ENCODE results near the gene ATG2A. TPM values are rescaled to one million over a fixed set of nuclear protein-coding genes. Genes with fewer than 3 reads are reported as not detected.

Gene ATG2A
- total RNA-seq, 1 donor from 2014 or later = 13.1 TPM

DNA sequence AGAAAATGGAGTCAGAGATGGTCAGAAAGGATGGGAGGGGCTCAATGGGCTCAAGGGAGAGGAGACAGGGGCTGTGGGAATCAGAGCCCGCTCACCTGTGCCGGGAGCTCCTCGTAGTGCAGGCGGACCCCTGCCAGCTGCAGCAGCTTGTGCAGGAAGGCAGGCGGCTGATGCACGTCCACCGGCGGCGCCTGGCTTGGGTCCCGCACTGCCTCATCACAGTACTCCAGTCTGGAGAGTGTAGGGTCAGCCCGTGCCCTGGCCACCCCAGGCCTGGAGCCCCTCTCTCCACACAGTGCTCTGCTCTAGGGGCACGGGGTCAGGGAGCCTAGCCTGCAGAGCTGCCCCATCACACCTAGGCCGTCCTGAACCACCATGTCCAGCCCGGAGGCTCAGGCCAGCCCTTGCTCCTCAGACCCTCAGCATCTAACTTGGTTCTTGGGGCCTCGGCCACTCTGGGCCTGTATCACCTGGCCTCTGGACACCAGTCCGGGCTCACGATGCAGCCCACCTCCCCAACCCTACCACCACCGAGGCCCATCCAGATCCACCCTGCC lies 3.8 kb downstream of the ATG2A start:
- Histone ChIP-seq H3K27ac (replicated peaks) (no peak overlapping the region), H3K4me1 (peaks cover 27% of the 10 kb centered on the region), H3K36me3 (peaks cover 60% of the 10 kb centered on the region), H3K27me3 (ENCODE audit: low read depth) (no peaks in the 10 kb centered on the region), H3K4me3 (no peak overlapping the region), H3K9me3 (replicated peaks) (no peaks in the 10 kb centered on the region)
- DNase-seq = no peak
- intact Hi-C loops (cut with micrococcal nuclease) = no loop called here
- no peak for TF ChIP-seq CTCF (IDR thresholded peaks at IDR 0.05; ENCODE audit: borderline replicate concordance)

DNA sequence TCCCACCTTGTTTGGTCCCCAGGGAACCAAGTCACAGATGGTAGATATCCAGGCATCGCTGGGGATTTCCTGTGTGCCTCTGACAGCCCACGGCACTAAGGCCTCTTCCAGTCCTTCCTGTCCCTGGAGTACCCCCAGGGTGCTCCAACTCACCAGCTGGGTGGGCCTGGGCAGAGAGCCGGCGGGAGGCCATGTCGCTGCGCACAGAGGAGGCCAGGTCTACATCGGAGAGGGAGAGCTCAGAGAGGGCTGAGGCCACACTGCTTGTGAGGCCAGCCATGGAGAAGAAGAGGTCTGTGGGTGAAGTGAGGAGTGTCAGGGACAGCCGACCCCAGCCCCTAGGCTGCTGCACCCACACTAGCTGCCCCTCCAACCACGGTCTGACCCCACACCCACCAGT lies 5.3 kb downstream of the ATG2A start:
- TF ChIP-seq CTCF (IDR thresholded peaks at IDR 0.05; ENCODE audit: borderline replicate concordance) = no peak

DNA sequence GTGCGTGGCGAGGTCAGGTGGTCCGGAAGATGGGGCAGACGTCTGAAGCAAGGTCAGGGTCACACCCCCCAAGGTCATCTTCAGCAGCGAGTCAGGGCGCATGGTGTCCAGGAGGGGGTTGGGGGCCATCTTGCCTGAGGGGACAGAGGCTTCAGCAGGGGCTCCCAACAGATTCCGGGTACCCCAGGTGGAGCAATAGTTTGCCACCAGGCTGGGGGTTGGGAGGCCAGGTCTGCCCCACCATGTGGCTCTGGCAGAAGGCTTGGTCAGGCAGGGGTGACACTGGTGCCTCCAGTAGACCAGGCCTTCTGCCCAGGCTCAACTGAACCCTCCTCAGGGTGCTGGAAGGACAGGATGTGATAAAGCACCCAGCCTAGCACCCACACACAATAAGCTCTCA lies 5.9 kb downstream of the ATG2A start:
- Histone ChIP-seq H3K27ac (replicated peaks) (no peak overlapping the region), H3K27me3 (ENCODE audit: low read depth) (no peaks in the 10 kb centered on the region), H3K4me3 (no peak overlapping the region), H3K36me3 (peaks cover 81% of the 10 kb centered on the region), H3K9me3 (replicated peaks) (no peaks in the 10 kb centered on the region), H3K4me1 (peaks cover 11% of the 10 kb centered on the region)
- no peak for TF ChIP-seq CTCF (IDR thresholded peaks at IDR 0.05; ENCODE audit: borderline replicate concordance)
- intact Hi-C loops (cut with micrococcal nuclease) = no loop called here
- no peak for DNase-seq

More for the DNA sequence above, 5.3 kb downstream of the ATG2A start:
- Histone ChIP-seq H3K9me3 (replicated peaks) (no peaks in the 10 kb centered on the region), H3K36me3 (peaks cover 76% of the 10 kb centered on the region), H3K27me3 (ENCODE audit: low read depth) (no peaks in the 10 kb centered on the region), H3K4me1 (peaks cover 16% of the 10 kb centered on the region), H3K4me3 (no peak overlapping the region), H3K27ac (replicated peaks) (no peak overlapping the region)
- DNase-seq = no peak
- intact Hi-C loops (cut with micrococcal nuclease) = no loop called here

DNA sequence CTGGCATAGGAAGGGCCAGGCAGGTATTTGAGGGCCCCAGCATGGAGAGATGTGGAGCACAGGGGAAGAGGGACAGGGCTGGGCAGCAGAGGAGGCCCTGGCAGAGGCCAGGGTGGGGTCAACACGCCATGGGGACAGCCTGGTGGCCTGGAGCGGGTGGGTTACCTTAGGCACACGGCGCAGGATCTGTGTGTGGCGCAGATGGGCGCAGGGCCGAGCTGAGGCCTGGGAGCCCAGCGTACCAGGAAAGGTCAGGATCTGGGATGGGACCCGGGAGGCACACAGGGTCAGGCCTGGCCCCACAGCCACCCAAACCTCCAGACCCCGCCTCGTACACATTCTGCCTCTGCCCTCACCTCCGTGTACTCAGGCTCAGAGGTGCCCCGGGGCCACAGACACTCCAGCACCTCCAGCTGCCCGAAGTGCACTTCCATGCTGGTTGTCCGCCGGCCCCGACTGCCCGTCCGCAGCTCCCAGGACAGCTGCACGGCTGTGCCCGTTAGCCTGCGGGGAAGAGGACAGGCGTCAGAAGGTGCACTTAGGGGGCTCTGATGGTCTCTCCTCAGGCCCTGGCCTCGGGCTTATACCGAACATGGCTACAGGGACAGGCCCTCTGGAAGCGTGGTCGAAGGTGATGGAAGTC lies 6.4 kb downstream of the ATG2A start:
- Histone ChIP-seq H3K4me1 (peaks cover 5% of the 10 kb centered on the region), H3K4me3 (no peak overlapping the region), H3K9me3 (replicated peaks) (no peaks in the 10 kb centered on the region), H3K27me3 (ENCODE audit: low read depth) (no peaks in the 10 kb centered on the region), H3K36me3 (peaks cover 87% of the 10 kb centered on the region), H3K27ac (replicated peaks) (no peak overlapping the region)
- intact Hi-C loops (cut with micrococcal nuclease) = no loop called here
- no peak for DNase-seq
- no peak for TF ChIP-seq CTCF (IDR thresholded peaks at IDR 0.05; ENCODE audit: borderline replicate concordance)

DNA sequence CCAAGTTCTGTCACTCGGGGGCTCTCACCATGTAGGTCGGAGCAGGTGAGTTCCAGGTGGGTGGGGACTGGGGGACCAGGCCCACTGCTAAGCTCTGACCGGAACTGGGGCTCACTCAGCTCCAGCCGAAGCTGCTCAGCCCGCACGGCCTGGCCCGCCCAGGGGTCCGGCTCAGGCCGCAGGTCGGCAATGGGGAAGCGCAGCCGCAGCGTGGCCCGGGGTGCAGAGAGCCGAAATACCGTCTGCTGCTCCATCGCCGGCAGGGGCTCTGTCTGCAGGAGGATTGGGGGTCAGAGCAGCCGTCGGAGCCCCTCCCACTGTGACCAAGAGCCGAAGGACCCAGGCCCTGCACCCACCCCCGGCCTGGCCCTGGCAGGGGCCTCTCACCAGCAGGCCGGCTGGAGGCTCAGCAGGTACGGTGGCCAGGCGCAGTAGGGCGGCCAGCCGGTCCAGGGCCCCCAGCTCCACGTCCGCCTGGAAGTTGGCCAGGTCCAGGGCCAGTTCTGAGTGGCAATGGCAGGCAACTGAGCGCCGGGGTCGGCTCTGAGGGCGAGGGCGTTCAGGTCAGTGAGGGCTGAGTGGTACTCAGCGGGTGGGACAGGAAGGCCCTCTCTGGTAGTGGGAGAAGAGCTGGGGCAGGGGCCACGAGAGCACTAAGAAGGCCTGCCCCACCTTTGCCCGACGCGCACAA lies 7.2 kb downstream of the ATG2A start:
- H3K36me3 ChIP-seq = peaks cover 95% of the 10 kb centered on the region
- TF ChIP-seq CTCF (IDR thresholded peaks at IDR 0.05; ENCODE audit: borderline replicate concordance) = no peak
- no peak for DNase-seq
- no peak overlapping the region for H3K27ac ChIP-seq (replicated peaks)
- no peak overlapping the region for H3K4me3 ChIP-seq
- no peaks in the 10 kb centered on the region for H3K9me3 ChIP-seq (replicated peaks)
- no peaks in the 10 kb centered on the region for H3K27me3 ChIP-seq (ENCODE audit: low read depth)
- H3K4me1 ChIP-seq = no peaks in the 10 kb centered on the region
- intact Hi-C loops (cut with micrococcal nuclease) = no loop called here

Measured in left ventricle myocardium inferior (tissue), 1 donor.